HL-60 (cell line): Measurements from ENCODE around the gene BLOC1S4.

Experiments
- DNase-seq, 2 experiments: peaks; one replicate each; pipeline ENCODE4 v3.0.0-alpha.2; 2010 to 2020; ENCODE audit warnings: low read depth in 1 of 2, low spot score in 1 of 2
- H3K27ac ChIP-seq: fragments of 250-450 bp; sonication (Bioruptor Pico); replicated peaks from 2 replicates; pipeline ENCODE4 v1.5.1; 2020; ENCODE audit warnings: mild to moderate bottlenecking, moderate library complexity
- H3K27me3 ChIP-seq: fragments of 250-450 bp; sonication (Bioruptor Pico); 2 replicates; pipeline ENCODE4 v1.5.1; 2021; ENCODE audit warnings: mild to moderate bottlenecking, moderate library complexity; ENCODE audit not compliant: insufficient read depth, poor library complexity, severe bottlenecking
- H3K4me3 ChIP-seq: replicated peaks from 2 replicates; pipeline ENCODE4 v1.5.1; 2011; ENCODE audit warnings: mild to moderate bottlenecking, control low read depth, low read length; ENCODE audit not compliant: insufficient read depth
- GABPA ChIP-seq: IDR thresholded peaks from 2 replicates; pipeline ENCODE4 v1.6.1; 2012; ENCODE audit warnings: low read depth
- POLR2AphosphoS5 ChIP-seq: IDR thresholded peaks from 2 replicates; pipeline ENCODE4 v1.6.1; 2012; ENCODE audit warnings: low read depth
- SPI1 ChIP-seq: IDR thresholded peaks from 2 replicates; pipeline ENCODE4 v1.6.1; 2012; ENCODE audit warnings: low read depth, mild to moderate bottlenecking, borderline replicate concordance
- TF ChIP-seq, protein P1 (sequence below): IDR thresholded peaks from 2 replicates; pipeline ENCODE4 v1.6.1; 2012; ENCODE audit warnings: low read depth; ENCODE audit not compliant: insufficient replicate concordance
- TF ChIP-seq, protein P2 (sequence below): IDR thresholded peaks from one replicate; pipeline ENCODE4 v1.5.1; 2011; ENCODE audit warnings: low read length, control low read depth, inconsistent platforms; ENCODE audit not compliant: insufficient read depth

Gene BLOC1S4

DNA sequence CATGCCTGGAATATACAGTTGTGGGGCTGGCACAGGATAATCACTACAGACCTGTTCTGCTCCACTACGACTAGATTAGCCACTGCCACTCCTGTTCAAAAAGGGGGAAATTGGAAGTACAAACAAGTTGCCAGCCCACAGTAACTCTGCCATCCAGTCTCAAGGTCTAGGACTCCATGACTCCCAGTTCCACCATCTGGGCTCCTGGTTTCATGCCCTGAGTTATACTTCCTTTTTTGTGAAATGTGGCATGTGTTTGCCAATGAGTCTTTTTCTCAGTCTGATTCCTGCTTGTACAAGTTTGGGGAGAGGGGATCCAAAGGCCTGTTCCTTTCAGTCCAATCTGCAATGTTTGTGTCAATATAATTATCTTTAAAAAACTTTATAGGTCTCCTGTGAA, 1.0 kb upstream of the BLOC1S4 start:
- H3K27ac ChIP-seq: peak overlapping the region; percentile 85
- H3K27me3 ChIP-seq: no peaks in the 10 kb centered on the region
- peak in 1 of 2 experiments; percentile 55 for DNase-seq
- no peak overlapping the region for H3K4me3 ChIP-seq
- no peak for TF ChIP-seq SPI1
- TF ChIP-seq, protein P1, sequence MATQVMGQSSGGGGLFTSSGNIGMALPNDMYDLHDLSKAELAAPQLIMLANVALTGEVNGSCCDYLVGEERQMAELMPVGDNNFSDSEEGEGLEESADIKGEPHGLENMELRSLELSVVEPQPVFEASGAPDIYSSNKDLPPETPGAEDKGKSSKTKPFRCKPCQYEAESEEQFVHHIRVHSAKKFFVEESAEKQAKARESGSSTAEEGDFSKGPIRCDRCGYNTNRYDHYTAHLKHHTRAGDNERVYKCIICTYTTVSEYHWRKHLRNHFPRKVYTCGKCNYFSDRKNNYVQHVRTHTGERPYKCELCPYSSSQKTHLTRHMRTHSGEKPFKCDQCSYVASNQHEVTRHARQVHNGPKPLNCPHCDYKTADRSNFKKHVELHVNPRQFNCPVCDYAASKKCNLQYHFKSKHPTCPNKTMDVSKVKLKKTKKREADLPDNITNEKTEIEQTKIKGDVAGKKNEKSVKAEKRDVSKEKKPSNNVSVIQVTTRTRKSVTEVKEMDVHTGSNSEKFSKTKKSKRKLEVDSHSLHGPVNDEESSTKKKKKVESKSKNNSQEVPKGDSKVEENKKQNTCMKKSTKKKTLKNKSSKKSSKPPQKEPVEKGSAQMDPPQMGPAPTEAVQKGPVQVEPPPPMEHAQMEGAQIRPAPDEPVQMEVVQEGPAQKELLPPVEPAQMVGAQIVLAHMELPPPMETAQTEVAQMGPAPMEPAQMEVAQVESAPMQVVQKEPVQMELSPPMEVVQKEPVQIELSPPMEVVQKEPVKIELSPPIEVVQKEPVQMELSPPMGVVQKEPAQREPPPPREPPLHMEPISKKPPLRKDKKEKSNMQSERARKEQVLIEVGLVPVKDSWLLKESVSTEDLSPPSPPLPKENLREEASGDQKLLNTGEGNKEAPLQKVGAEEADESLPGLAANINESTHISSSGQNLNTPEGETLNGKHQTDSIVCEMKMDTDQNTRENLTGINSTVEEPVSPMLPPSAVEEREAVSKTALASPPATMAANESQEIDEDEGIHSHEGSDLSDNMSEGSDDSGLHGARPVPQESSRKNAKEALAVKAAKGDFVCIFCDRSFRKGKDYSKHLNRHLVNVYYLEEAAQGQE: no peak
- TF ChIP-seq, protein P2, sequence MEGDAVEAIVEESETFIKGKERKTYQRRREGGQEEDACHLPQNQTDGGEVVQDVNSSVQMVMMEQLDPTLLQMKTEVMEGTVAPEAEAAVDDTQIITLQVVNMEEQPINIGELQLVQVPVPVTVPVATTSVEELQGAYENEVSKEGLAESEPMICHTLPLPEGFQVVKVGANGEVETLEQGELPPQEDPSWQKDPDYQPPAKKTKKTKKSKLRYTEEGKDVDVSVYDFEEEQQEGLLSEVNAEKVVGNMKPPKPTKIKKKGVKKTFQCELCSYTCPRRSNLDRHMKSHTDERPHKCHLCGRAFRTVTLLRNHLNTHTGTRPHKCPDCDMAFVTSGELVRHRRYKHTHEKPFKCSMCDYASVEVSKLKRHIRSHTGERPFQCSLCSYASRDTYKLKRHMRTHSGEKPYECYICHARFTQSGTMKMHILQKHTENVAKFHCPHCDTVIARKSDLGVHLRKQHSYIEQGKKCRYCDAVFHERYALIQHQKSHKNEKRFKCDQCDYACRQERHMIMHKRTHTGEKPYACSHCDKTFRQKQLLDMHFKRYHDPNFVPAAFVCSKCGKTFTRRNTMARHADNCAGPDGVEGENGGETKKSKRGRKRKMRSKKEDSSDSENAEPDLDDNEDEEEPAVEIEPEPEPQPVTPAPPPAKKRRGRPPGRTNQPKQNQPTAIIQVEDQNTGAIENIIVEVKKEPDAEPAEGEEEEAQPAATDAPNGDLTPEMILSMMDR: no peak
- TF ChIP-seq GABPA: no peak
- TF ChIP-seq POLR2AphosphoS5: no peak

DNA sequence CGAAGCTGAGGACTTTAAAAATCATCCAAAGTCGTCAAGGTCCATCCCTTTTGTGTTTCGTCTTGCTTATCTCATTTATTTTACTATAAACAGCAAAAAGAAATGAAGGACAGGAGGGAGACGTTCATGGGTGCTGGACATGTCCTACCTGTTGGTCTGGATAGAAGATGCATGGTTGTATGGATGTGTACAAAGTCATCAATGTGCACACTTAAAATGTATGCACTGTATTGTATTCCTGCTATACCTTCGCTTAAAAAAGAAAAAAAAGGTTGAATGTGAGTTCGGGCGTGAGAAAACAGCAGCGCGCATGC, 313 bp upstream of the BLOC1S4 start:
- peak overlapping the region; percentile 85 for H3K27ac ChIP-seq

DNA sequence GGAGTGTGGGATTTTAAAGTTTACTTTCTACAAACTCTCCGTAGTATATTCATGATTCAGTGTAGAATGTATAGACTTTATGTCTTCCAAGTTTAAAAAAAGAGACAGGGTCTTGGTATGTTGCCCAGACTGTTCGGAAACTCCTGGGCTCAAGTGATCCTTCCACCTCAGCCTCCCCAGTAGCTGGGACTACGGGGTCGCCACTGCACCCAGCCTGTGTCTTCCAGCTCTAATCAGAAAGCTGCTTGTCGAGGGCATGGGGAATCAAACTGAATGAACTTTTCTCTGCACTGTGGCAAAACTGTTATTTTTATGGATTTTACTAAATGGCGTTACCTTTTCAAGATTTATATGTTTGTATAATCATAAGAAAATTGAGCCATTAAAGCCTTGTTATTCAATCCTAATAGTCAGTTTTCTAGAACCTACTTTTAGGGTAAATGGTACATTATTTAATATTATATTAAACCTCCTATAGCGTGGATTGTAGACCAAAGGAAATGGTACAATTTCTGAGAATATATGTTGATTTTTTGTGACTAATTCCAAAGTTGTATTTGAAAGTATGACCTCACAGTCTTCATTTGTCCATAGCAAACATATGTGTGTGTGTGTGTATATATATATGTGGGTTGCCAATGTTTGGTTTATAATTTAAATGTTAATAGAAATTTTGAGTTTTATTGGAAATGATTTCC, 1.1 kb downstream of the BLOC1S4 start:
- DNase-seq: no peak

More for the DNA sequence above, 313 bp upstream of the BLOC1S4 start:
- Histone ChIP-seq H3K27me3 (no peaks in the 10 kb centered on the region), H3K4me3 (peak overlapping the region; percentile 59)
- TF ChIP-seq, protein P1: no peak
- no peak for TF ChIP-seq SPI1
- TF ChIP-seq GABPA: no peak
- TF ChIP-seq POLR2AphosphoS5: no peak
- TF ChIP-seq, protein P2: no peak
- DNase-seq: no peak

More for the DNA sequence above, 1.1 kb downstream of the BLOC1S4 start:
- peak overlapping the region; percentile 85 for H3K27ac ChIP-seq
- H3K27me3 ChIP-seq: no peaks in the 10 kb centered on the region
- TF ChIP-seq, protein P2: no peak
- TF ChIP-seq GABPA (no peak), POLR2AphosphoS5 (no peak), SPI1 (no peak)
- TF ChIP-seq, protein P1: no peak
- H3K4me3 ChIP-seq: peak overlapping the region; percentile 59
